NOMO-1 (cell line): ENCODE results near the gene RPL36AL.
"Not testable (repeated sequence)": the region's sequence is repeated elsewhere in the genome, so short reads cannot be mapped to it uniquely, and the experiment has no call there.

ENCODE experiments used
- DNase-seq, 2 experiments: peaks; one replicate each; lab custom pipeline; 2025; ENCODE audit not compliant: unreplicated experiment in 2 of 2; lab: John Stamatoyannopoulos, UW

RPL36AL gene

DNA sequence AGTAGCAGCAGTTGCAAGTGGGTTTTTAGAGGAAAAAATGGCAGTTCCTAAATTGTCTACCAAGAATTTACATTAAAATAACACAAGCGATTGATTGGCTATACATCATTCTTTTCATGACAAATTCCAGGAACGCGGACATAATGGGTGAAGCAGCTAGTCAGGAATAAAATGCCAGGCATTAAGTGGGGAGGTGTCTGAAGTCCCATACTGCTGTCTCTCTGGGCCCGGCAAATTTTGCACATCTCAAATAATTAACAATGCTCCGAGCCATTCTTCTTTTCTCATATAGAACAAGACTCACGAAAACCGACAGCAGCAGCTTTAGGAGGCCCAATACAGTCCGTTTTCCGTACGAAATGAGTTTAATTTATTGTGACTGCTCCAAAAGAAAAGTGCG, 696 bp downstream of the RPL36AL start:
- DNase-seq: no peak

DNA sequence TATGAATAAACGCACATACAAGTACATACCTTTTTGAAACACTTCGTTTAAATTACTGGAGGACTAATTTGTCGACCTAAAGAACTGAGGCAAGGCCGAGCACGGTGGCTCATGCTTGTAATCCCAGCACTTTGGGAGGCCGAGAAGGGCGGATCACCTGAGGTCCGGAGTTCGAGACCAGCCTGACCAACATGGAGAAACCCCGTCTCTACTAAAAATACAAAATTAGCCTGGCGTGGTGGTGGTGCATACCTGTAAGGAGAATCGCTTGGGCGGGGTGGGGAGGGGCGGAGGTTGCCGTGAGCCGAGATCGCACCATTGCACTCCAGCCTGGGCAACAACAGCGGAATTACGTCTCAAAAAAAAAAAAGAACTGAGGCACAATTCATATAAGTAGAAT, 1.2 kb downstream of the RPL36AL start:
- DNase-seq: not testable (repeated sequence)

- DNase-seq: no peak
These were observed 2.4 kb downstream of the RPL36AL start for GRCh38 chr14:49617852-49618519.

DNA sequence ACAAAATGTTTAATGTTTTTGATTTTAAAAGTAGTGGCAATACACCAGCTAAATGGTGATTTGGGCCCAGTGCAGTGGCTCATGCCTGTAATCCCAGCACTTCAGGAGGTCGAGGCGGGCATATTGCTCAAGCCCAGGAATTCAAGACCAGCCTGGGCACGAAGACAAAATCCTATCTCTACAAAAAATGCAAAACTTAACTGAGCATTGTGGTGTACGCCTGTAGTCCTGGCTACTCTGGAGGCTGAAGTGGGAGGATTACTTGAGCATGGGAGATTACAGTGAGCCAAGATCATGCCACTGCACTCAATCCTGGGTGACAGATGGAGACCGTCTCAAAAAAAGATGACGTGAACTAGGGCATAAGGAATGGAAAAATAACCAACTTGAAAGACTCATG, 4.7 kb downstream of the RPL36AL start:
- no peak for DNase-seq

- DNase-seq: no peak
These were observed 6.2 kb downstream of the RPL36AL start for GRCh38 chr14:49614196-49614595.

DNA sequence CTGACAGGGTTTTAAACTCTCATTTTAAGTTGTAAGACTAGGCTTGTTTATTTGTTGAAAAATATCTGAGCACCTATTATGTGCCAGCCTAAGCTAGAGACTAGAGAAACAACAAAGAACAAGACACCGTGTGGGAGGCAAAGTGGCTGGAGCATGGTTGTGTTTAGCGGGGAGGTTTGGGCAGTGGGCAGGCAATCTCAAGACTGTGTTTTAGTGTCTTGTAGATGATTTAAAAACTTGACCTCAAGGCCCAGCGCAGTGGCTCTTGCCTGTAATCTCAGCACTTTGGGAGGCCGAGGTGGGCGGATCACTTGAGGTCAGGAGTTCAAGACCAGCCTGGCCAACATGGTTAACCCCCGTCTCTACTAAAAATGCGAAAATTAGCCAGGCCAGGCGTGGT, 7.8 kb downstream of the RPL36AL start:
- no peak for DNase-seq

- DNase-seq: no peak
These were observed 8.2 kb downstream of the RPL36AL start for GRCh38 chr14:49612251-49612650.

DNA sequence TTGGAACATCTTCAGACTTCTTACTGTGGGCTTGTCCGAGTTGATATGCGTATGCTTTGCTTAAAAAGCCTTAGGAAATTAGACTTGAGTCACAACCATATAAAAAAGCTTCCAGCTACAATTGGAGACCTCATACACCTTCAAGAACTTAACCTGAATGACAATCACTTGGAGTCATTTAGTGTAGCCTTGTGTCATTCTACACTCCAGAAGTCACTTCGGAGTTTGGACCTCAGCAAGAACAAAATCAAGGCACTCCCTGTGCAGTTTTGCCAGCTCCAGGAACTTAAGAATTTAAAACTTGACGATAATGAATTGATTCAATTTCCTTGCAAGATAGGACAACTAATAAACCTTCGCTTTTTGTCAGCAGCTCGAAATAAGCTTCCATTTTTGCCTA, 12.8 kb downstream of the RPL36AL start:
- no peak for DNase-seq

- peak; percentile 83 to 85 for DNase-seq
These were observed 21.7 kb downstream of the RPL36AL start, which contains the start of gene LRR1 for GRCh38 chr14:49598485-49599300. Gene LRR1 (plus strand): TSS chr14:49598940. CDS start chr14:49599021, 81 bp downstream.

GRCh38 chr14:49598189-49598484, 22.3 kb downstream of the RPL36AL start:
- DNase-seq: peak in 1 of 2 experiments; percentile 53

DNA sequence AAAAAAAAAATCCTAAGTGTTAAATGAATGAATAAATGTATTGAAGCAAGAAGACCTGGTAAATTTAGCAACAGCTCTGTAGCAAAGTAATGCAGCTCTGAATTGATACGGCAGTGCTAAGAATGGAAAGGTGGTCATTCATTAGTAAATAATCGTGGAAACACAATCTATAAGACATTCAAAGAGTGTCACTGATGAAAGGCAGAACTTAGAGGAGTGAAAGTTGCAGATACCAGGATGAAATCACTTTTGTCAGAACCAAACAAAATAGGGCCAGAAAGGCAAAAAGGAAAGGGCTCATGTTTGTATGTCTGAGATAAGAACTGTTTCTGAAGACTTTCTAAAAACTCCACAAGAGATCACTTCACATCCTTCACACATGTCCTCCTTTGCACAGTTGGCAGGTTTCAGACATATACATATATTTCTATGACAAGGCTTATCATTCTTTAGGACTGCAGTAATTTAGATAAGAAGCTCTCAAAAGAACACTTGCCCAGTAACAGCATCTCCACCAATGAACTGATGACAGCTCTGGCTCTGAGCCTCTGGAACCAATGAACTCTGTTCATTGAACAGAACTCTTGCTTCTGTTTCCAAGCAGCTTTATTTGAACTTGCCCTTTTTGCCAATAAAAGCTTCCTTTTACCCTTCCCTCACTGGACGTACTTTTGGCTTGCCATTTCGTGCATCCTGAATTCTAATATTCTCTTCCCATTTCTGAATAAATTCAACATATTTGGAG, 25.9 kb downstream of the RPL36AL start:
- no peak for DNase-seq

DNA sequence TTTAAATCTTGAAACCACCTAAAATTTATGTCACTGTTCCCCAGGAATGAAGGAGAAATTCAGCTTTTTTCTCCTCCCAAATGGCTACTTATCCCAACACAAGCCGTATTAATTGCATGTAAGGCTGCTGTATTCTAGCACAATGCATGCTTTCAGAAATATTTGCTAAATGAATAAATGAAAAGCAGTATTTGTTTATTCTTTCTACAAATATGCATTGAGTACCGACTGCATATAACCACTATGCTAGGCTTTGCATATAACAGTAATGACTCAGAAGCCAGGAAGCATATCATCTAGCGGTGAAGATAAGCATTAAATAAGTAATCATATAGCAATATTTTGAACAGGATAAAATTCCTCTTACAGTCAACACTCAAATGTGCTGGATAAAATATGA, 27.4 kb downstream of the RPL36AL start:
- no peak for DNase-seq

DNA sequence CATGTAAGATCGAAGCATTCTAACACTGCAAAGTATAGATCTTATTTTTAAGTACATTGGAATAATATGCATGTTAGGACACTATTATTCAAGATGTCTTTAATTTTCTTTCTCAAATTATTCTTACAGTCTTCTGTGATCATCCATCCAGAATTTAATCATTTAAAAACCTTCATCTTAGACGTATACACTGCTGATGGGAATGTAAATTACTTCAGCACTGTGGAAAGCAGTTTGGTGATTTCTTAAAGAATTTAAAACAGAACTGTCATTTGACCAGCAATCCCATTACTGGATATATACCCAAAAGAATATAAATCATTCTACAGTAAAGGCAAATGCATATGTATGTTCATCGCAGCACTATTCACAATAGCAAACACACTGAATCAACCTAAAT, 31.0 kb downstream of the RPL36AL start:
- no peak for DNase-seq

GRCh38 chr14:49586673-49587460, 33.6 kb downstream of the RPL36AL start:
- DNase-seq: peak; percentile 25 to 60

DNA sequence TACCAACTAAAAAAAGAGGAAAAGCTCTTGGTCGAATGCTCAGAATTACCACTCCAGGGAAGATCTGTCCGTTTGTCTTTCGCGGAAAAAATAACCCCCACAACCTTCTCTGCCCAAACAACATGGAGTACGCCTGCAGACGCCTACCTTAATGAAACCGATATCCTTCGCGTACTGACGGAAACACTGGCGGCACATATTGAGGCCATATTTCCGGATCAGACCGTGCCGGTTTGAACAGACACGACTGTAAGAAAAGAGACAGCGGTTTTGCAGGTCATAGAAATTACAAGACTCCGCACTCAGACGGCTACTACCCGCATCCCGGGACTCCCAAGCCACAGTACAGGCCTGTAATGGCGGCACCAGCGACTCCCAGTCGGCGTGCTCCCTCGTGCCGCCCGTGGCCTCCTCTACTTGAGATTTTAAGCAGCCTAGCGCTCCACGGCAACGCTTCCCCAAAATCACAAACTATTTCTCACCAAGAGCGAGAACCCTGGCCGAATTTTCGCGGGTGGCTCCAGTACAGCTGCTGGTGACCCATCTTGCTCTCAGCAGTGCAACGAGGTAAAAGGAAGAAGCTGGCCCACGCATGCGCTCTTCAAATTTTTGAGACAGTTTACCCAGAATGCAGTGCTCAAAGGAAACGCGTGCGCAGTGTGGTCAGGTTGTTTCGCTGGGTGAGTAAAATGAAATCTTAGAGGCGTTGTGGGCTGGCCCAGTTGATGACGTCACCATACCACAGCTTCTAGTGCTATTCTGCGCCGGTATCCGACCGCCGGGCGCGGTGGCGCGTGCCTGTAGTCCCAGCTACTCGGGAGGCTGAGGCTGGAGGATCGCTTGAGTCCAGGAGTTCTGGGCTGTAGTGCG, 34.4 kb downstream of the RPL36AL start, which contains the start of gene RPS29:
TSS of gene RPS29 (minus strand) at position 578 of the 870 bp plus-strand sequence. CDS start at position 544, 34 bp downstream.
- peak; percentile 96 to 98 for DNase-seq

DNA sequence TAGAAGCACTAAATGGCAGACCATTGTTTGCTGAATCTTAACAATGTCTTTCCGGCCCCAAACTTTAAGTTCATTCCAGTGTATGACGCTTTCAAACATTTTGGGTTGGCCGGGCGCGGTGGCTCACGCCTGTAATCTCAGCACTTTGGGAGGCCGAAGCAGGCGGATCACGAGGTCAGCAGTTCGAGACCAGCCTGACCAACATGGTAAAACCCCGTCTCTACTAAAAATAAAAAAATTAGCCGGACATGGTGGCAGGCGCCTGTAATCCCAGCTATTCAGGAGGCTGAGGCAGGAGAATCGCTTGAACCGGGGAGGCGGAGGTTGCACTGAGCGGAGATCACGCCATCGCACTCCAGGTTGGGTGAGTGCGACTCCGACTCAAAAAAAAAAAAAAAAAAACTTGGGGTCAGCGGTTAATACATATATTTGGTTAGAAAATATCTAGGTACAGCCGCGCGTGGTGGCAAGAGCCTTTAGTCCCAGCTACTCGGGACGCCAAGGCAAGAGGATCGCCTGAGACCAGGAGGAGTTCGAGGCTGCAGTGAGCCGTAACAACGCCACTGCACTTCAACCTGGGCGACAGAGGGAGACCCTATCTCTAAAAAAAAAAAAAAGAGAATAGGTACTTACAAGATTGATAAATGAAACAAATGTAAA, 35.3 kb downstream of the RPL36AL start:
- not testable (repeated sequence) for DNase-seq

DNA sequence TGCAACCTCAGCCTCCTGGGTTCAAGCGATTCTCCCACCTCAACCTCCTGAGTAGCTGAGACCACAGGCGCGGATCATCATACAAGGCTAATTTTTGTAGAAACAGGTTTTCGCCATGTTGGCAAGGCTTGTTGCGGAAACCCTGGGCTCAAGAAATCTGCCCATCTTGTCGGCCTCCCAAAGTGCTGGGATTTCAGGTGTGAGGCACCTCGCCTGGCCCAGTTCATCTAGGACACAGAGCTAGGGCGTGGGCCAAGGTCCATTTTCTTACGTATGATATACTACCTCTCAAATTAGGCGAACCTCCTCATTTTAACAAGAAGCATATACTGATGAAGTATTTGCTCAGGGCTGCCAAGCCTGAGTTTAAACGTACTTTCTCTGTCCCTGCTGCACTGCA, 36.4 kb downstream of the RPL36AL start:
- DNase-seq: no peak

GRCh38 chr14:49583629-49584028, 36.8 kb downstream of the RPL36AL start:
- DNase-seq: no peak
